Endothelial cell of umbilical vein (primary cell): ENCODE results near the gene IL4R. TPM values are rescaled to one million over a fixed set of nuclear protein-coding genes. Genes with fewer than 3 reads are reported as not detected.

Experiments used
- BruUV-seq: library from RNA; stranded (reverse); fragments of 400-500 nt; replicated peaks from 2 replicates; lab custom pipeline; 2021; lab: Mats Ljungman, UMichigan
- CTCF ChIA-PET: fragments of 300-600, 350-600 bp; sonication (Branson Sonifier 250); formaldehyde crosslinking; loops from one replicate; lab custom pipeline; 2021; ENCODE audit warnings: antibody characterized with exemption, inconsistent platforms; lab: Charles Lee
- POLR2A ChIA-PET: fragments of 300-600, 350-600 bp; sonication (Branson Sonifier 250); formaldehyde crosslinking; loops from one replicate; lab custom pipeline; 2021; ENCODE audit warnings: antibody characterized with exemption, inconsistent platforms; lab: Charles Lee
- DNase-seq: peaks from one replicate; pipeline ENCODE4 v3.0.0-alpha.2; 2011; ENCODE audit warnings: low read depth, low spot score
- FAIRE-seq: peaks from 2 replicates; lab custom pipeline; 2011; peaks lifted over from hg19 to GRCh38; lab: Jason Lieb, UNC
- H2AFZ ChIP-seq: 2 replicates; pipeline ENCODE4 v1.6.0; 2012; ENCODE audit warnings: low read depth, low read length, control low read depth, inconsistent platforms
- H3K27ac ChIP-seq: 2 replicates; pipeline ENCODE4 v1.5.1; 2011; ENCODE audit warnings: low read depth, mild to moderate bottlenecking, control low read depth, low read length, moderate library complexity; ENCODE audit not compliant: insufficient read depth
- H3K27me3 ChIP-seq, 2 experiments: 2 replicates each; pipeline versions ENCODE4 v1.6.0 to v1.6.1; 2011; ENCODE audit warnings: low read length in 2 of 2, mixed read lengths in 1 of 2; ENCODE audit not compliant: control insufficient read depth in 2 of 2, insufficient read depth in 2 of 2
- H3K36me3 ChIP-seq, 2 experiments: 2 replicates in 1 of 2; 3 replicates in 1 of 2; pipeline ENCODE4 v1.5.1; 2011; ENCODE audit warnings: low read length in 2 of 2, mild to moderate bottlenecking in 1 of 2, moderate library complexity in 1 of 2; ENCODE audit not compliant: control insufficient read depth in 2 of 2, insufficient read depth in 2 of 2; ENCODE audit errors: extremely low read depth in 1 of 2
- H3K4me1 ChIP-seq: 3 replicates; pipeline ENCODE4 v1.5.1; 2011; ENCODE audit warnings: mild to moderate bottlenecking, low read length; ENCODE audit not compliant: control insufficient read depth, insufficient read depth; ENCODE audit errors: extremely low read depth
- H3K4me2 ChIP-seq: 2 replicates; pipeline ENCODE4 v1.6.1; 2011; ENCODE audit warnings: low read length, control low read depth, mixed read lengths; ENCODE audit not compliant: insufficient read depth
- H3K4me3 ChIP-seq, 3 experiments: fragments of 200-600 bp in 1 of 3; sonication (generic), shearing (Covaris generic) in 1 of 3; replicated peaks in 1 of 3; 2 replicates each; pipeline ENCODE4 v1.5.1; 2011 to 2016; ENCODE audit warnings: control low read depth in 3 of 3, low read length in 3 of 3, mild to moderate bottlenecking in 2 of 3, inconsistent platforms in 1 of 3, low read depth in 1 of 3, moderate library complexity in 1 of 3; ENCODE audit not compliant: insufficient read depth in 1 of 3
- H3K79me2 ChIP-seq: 2 replicates; pipeline ENCODE4 v1.6.0; 2012; ENCODE audit warnings: low read length, inconsistent platforms; ENCODE audit not compliant: control insufficient read depth, insufficient read depth
- H3K9ac ChIP-seq: replicated peaks from 2 replicates; pipeline ENCODE3; 2011; ENCODE audit warnings: low read length, control low read depth; ENCODE audit not compliant: insufficient read depth; ENCODE audit errors: extremely low read depth
- H3K9me1 ChIP-seq: replicated peaks from 3 replicates; pipeline ENCODE4 v1.6.0; 2011; ENCODE audit warnings: mild to moderate bottlenecking, low read length; ENCODE audit not compliant: control insufficient read depth, insufficient read depth; ENCODE audit errors: extremely low read depth
- H3K9me3 ChIP-seq: replicated peaks from 2 replicates; pipeline ENCODE4 v1.5.1; 2012; ENCODE audit warnings: low read length, inconsistent platforms; ENCODE audit not compliant: control insufficient read depth, insufficient read depth
- H4K20me1 ChIP-seq: replicated peaks from 2 replicates; pipeline ENCODE3; 2011; ENCODE audit warnings: mild to moderate bottlenecking, low read length; ENCODE audit not compliant: control insufficient read depth, insufficient read depth; ENCODE audit errors: extremely low read depth
- CTCF ChIP-seq, 2 donors: IDR thresholded peaks; 1 replicate in 1 of 2; 2 replicates in 1 of 2; pipeline ENCODE4 v1.5.1; 2011; ENCODE audit warnings: low read length in 2 of 2, mild to moderate bottlenecking in 2 of 2, moderate library complexity in 2 of 2, control low read depth in 1 of 2, inconsistent platforms in 1 of 2, low read depth in 1 of 2; ENCODE audit not compliant: insufficient read depth in 1 of 2; ENCODE audit errors: extremely low read depth in 1 of 2
- EZH2 ChIP-seq: IDR thresholded peaks from 2 replicates; pipeline ENCODE4 v1.6.1; 2012; ENCODE audit warnings: borderline replicate concordance, low read depth, mild to moderate bottlenecking, moderate library complexity, low read length, inconsistent platforms; ENCODE audit not compliant: severe bottlenecking
- FOS ChIP-seq: IDR thresholded peaks from 2 replicates; pipeline ENCODE4 v1.6.1; 2011; ENCODE audit warnings: mild to moderate bottlenecking, low read length, moderate library complexity, borderline replicate concordance; ENCODE audit not compliant: insufficient read depth
- GATA2 ChIP-seq: IDR thresholded peaks from 2 replicates; pipeline ENCODE4 v1.7.0; 2011; ENCODE audit warnings: low read depth, mild to moderate bottlenecking, moderate library complexity, mixed read lengths, low read length; ENCODE audit not compliant: insufficient read length, insufficient read depth
- JUN ChIP-seq: IDR thresholded peaks from 2 replicates; pipeline ENCODE4 v1.6.1; 2011; ENCODE audit warnings: borderline replicate concordance, low read depth; ENCODE audit not compliant: insufficient read length, insufficient read depth
- MAX ChIP-seq: IDR thresholded peaks from 2 replicates; pipeline ENCODE4 v1.6.1; 2011; ENCODE audit not compliant: insufficient read depth, insufficient read length
- MYC ChIP-seq: IDR thresholded peaks from one replicate; pipeline ENCODE4 v1.6.1; 2011; ENCODE audit warnings: mild to moderate bottlenecking, low read depth, low read length
- POLR2A ChIP-seq: IDR thresholded peaks from 2 replicates; pipeline ENCODE4 v1.6.1; 2012; ENCODE audit warnings: low read depth, mild to moderate bottlenecking, control low read depth, low read length
- POLR2AphosphoS5 ChIP-seq: IDR thresholded peaks from 2 replicates; pipeline ENCODE4 v1.6.1; 2012; ENCODE audit warnings: low read depth, mild to moderate bottlenecking, control low read depth, low read length, moderate library complexity; ENCODE audit not compliant: insufficient read depth
- dilution Hi-C: fragments of 300-500 bp; cut with MboI; formaldehyde crosslinking; loops from one replicate; pipeline ENCODE4 v1.15.0; 2019; ENCODE audit warnings: low sequenced_read_pairs; ENCODE audit not compliant: extremely low pct_ligation_motif_present
- intact Hi-C: fragments of 100-400 bp; cut with micrococcal nuclease; formaldehyde crosslinking; loops from one replicate; pipeline ENCODE4 v1.10.0; 2022
- polyA plus RNA-seq, 4 experiments: library from polyadenylated mRNA; depleted of rRNA in 3 of 4; stranded (reverse) in 3 of 4; unstranded in 1 of 4; fragments of >200 nt; gene quantifications; 2 replicates each; pipeline versions ENCODE4 v1.2.1 to v1.2.3, GENCODE V29; 2011 to 2012; ENCODE audit warnings: missing spikeins in 1 of 4
- total RNA-seq: library from RNA; stranded (reverse); gene quantifications from 2 replicates; pipeline ENCODE4 v1.2.3, GENCODE V29; 2021

Gene IL4R
- total and polyA plus RNA-seq, 2 donors (not counting 3 experiments of a cell fraction or from before 2014, with no cell fraction given), result 138 to 139 TPM

- Histone ChIP-seq H3K9ac (no peak overlapping the region), H3K27ac (no peak overlapping the region), H3K9me1 (no peaks in the 10 kb centered on the region), H4K20me1 (no peaks in the 10 kb centered on the region), H3K4me3 (no peak overlapping the region), H3K4me1 (no peaks in the 10 kb centered on the region), H3K9me3 (no peaks in the 10 kb centered on the region), H3K4me2 (no peak overlapping the region), H3K79me2 (no peaks in the 10 kb centered on the region), H2AFZ (no peak overlapping the region), H3K27me3 (peaks cover 0 to 2% of the 10 kb centered on the region in 2 experiments), H3K36me3 (no peaks in the 10 kb centered on the region)
- no peak for FAIRE-seq
- no peak for DNase-seq
- dilution Hi-C loops, result no loop called here
- no peak for TF ChIP-seq POLR2AphosphoS5
- no peak for TF ChIP-seq POLR2A
- TF ChIP-seq MYC, result no peak
- no peak for TF ChIP-seq JUN
- no peak for TF ChIP-seq MAX
- no peak for TF ChIP-seq FOS
- TF ChIP-seq CTCF (IDR thresholded peaks at IDR 0.05; ENCODE audit: extremely low read depth in 1 of 2, insufficient read depth in 1 of 2, low read depth in 1 of 2, low read length in 2 of 2), result no peak
- TF ChIP-seq GATA2, result no peak
- TF ChIP-seq EZH2, result no peak
- intact Hi-C loops, result no loop called here
- no TSS peak for BruUV-seq
- POLR2A ChIA-PET, result no interaction called here
- CTCF ChIA-PET, result interaction anchor here (1.2 kb wide), 1 partner anchor 10 kb away, joined by 3 read pairs; no protein-coding TSS in a partner anchor
Measured at GRCh38 chr16:27381974-27382855, 68.4 kb downstream of the IL4R start.
